Measurements from ENCODE around the gene CRIP3. TPM values are rescaled to one million over a fixed set of nuclear protein-coding genes. Genes with fewer than 3 reads are reported as not detected.
A peak's percentile ranks its signal among the peaks of the same experiment; 100 is the strongest.

The CRIP3 gene
- total and polyA plus RNA-seq, 2 of the 13 experiments (the other 11 are each of a cell fraction or from before 2014, with no cell fraction given): 6.3 to 9.3 TPM

DNA sequence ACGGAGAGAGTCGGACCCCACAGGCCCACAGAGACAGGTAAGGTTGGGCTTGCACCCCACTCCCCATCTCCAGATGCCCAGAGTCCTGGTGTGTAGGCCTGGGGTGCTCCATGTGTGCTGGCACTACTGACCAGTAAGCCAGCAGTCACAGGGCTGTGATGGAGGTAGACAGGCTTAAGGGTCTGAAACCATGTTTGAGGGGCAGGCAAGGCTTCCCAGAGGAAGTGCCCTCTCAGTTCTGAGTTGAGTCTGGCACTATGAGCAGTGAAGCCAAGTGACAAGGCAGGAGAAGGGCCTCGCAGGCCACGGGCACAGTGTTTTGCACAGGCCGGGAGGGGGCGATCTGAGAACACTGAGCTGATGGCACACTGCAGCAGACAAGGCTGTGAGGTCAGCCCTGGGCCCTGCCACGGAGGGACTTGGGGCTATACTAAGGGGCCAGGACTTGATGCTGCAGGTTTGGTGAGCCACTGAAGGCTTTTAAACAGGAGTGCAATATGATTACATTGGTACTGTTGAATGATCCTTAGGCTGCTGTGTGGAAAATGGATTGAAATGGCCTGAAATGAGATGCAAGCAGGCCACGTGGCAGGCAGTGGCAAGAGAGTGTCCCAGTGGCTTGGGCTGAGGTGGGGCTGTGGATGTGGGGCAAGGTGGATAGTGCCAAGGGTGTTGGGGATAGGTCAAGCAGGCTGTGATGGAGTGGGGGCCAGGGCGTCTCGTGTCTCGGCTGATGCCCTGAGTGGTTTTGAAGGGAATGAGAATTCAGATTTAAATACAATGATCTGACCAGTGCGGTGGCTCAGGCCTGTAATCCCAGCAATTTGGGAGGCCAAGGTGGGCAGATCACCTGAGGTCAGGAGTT, 45.1 kb downstream of the CRIP3 start (continued):
- TF ChIP-seq, protein P1, sequence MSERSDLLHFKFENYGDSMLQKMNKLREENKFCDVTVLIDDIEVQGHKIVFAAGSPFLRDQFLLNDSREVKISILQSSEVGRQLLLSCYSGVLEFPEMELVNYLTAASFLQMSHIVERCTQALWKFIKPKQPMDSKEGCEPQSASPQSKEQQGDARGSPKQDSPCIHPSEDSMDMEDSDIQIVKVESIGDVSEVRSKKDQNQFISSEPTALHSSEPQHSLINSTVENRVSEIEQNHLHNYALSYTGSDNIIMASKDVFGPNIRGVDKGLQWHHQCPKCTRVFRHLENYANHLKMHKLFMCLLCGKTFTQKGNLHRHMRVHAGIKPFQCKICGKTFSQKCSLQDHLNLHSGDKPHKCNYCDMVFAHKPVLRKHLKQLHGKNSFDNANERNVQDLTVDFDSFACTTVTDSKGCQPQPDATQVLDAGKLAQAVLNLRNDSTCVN (CRISPR knock-in tag; IDR thresholded peaks at IDR 0.05; ENCODE audit: borderline replicate concordance): peak; percentile 70; the same call in 1 of the 2 replicates
- TF ChIP-seq EED (CRISPR knock-in tag; IDR thresholded peaks at IDR 0.05) (no peak; the same call in 1 of the 2 replicates), TBL1XR1 (IDR thresholded peaks at IDR 0.05; ENCODE audit: borderline replicate concordance, low read length, partially characterized antibody) (no peak), REXO4 (CRISPR knock-in tag; IDR thresholded peaks at IDR 0.05; ENCODE audit: borderline replicate concordance) (no peak), ZNF567 (CRISPR knock-in tag; IDR thresholded peaks at IDR 0.05; ENCODE audit: borderline replicate concordance) (peak; percentile 99), SP140L (CRISPR knock-in tag; IDR thresholded peaks at IDR 0.05; ENCODE audit: borderline replicate concordance) (no peak), NFKB2 (CRISPR knock-in tag; IDR thresholded peaks at IDR 0.05; ENCODE audit: borderline replicate concordance) (peak; percentile 16; the same call in 1 of the 2 replicates), KDM1A (CRISPR knock-in tag; IDR thresholded peaks at IDR 0.05) (no peak), ZNF230 (CRISPR knock-in tag; IDR thresholded peaks at IDR 0.05) (peak; percentile 84), ZNF615 (CRISPR knock-in tag; IDR thresholded peaks at IDR 0.05; ENCODE audit: borderline replicate concordance) (no peak), NCOA5 (CRISPR knock-in tag; IDR thresholded peaks at IDR 0.05) (no peak), ZNF552 (CRISPR knock-in tag; IDR thresholded peaks at IDR 0.05; ENCODE audit: borderline replicate concordance) (no peak), MTA1 (CRISPR knock-in tag; IDR thresholded peaks at IDR 0.05; ENCODE audit: borderline replicate concordance) (peak; percentile 76; the same call in 1 of the 2 replicates), ZBTB38 (CRISPR knock-in tag; IDR thresholded peaks at IDR 0.05) (peak; percentile 71), ZNF816 (CRISPR knock-in tag; IDR thresholded peaks at IDR 0.05; ENCODE audit: borderline replicate concordance) (no peak), TARDBP (CRISPR knock-in tag; IDR thresholded peaks at IDR 0.05) (peak; percentile 49; the same call in 1 of the 2 replicates), NRL (CRISPR knock-in tag; IDR thresholded peaks at IDR 0.05; ENCODE audit: borderline replicate concordance) (peak; percentile 38), ZSCAN21 (CRISPR knock-in tag; IDR thresholded peaks at IDR 0.05; ENCODE audit: borderline replicate concordance) (no peak; the same call in 1 of the 2 replicates), ZNF234 (CRISPR knock-in tag; conservative IDR thresholded peaks at IDR 0.05) (no peak), HMG20A (CRISPR knock-in tag; IDR thresholded peaks at IDR 0.05; ENCODE audit: borderline replicate concordance) (peak; percentile 26; the same call in 1 of the 2 replicates), ZFX (CRISPR knock-in tag; IDR thresholded peaks at IDR 0.05; ENCODE audit: low read depth) (peak; percentile 91), ZNF562 (CRISPR knock-in tag; IDR thresholded peaks at IDR 0.05; ENCODE audit: borderline replicate concordance) (no peak)
- TF ChIP-seq, protein P2, sequence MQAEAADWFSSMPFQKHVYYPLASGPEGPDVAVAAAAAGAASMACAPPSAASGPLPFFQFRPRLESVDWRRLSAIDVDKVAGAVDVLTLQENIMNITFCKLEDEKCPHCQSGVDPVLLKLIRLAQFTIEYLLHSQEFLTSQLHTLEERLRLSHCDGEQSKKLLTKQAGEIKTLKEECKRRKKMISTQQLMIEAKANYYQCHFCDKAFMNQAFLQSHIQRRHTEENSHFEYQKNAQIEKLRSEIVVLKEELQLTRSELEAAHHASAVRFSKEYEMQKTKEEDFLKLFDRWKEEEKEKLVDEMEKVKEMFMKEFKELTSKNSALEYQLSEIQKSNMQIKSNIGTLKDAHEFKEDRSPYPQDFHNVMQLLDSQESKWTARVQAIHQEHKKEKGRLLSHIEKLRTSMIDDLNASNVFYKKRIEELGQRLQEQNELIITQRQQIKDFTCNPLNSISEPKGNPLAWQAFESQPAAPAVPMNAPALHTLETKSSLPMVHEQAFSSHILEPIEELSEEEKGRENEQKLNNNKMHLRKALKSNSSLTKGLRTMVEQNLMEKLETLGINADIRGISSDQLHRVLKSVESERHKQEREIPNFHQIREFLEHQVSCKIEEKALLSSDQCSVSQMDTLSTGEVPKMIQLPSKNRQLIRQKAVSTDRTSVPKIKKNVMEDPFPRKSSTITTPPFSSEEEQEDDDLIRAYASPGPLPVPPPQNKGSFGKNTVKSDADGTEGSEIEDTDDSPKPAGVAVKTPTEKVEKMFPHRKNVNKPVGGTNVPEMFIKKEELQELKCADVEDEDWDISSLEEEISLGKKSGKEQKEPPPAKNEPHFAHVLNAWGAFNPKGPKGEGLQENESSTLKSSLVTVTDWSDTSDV (CRISPR knock-in tag; IDR thresholded peaks at IDR 0.05): no peak
- TF ChIP-seq, protein P3, sequence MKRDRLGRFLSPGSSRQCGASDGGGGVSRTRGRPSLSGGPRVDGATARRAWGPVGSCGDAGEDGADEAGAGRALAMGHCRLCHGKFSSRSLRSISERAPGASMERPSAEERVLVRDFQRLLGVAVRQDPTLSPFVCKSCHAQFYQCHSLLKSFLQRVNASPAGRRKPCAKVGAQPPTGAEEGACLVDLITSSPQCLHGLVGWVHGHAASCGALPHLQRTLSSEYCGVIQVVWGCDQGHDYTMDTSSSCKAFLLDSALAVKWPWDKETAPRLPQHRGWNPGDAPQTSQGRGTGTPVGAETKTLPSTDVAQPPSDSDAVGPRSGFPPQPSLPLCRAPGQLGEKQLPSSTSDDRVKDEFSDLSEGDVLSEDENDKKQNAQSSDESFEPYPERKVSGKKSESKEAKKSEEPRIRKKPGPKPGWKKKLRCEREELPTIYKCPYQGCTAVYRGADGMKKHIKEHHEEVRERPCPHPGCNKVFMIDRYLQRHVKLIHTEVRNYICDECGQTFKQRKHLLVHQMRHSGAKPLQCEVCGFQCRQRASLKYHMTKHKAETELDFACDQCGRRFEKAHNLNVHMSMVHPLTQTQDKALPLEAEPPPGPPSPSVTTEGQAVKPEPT (CRISPR knock-in tag; IDR thresholded peaks at IDR 0.05; ENCODE audit: low read depth): 0 out of 2 replicates have a peak, but pooled peaks have one; percentile 69
